Measurements from ENCODE around the gene STK39. TPM values are rescaled to one million over a fixed set of nuclear protein-coding genes. Genes with fewer than 3 reads are reported as not detected.

The STK39 gene
- total and polyA plus RNA-seq, 5 experiments from 2014 or later: 4.3 to 18.1 (median 8.3) TPM

DNA sequence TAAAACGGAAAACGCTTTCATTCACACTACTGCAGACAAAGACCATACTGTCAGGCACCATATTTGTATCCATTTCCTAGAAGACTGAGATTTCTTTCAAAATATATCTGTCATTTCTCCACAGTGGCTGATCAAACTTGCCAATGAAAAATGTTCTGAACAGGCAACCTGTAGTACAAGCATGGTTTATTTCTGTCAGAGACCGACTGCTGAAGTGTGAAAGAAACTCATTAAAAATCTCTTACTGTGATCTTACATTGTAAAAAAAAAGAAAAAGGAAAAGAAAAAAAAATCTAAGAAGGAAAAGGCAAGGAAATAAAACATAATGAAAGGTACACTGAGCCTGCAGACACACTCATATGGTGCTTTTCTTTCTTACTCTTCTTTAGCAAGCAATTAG lies 184.5 kb downstream of the STK39 start:
- ATAC-seq: no peak
- Mint-ChIP-seq H3K27ac (peak overlapping the region in 1 of 10 donors; percentile 11), H3K9me3 (no peaks in the 10 kb centered on the region), H3K4me3 (no peak overlapping the region), H3K36me3 (peaks cover 18 to 67% (median 62%) of the 10 kb centered on the region in 3 donors), H3K4me1 (peaks cover 0 to 9% (median 6%) of the 10 kb centered on the region in 4 donors), H3K27me3 (no peaks in the 10 kb centered on the region)
- no peak for DNase-seq
- POLR2A ChIA-PET: no interaction called here

- H3K27ac Mint-ChIP-seq: no peak overlapping the region
- no peak for ATAC-seq
- no peak overlapping the region for H3K4me3 Mint-ChIP-seq
- H3K9me3 Mint-ChIP-seq: no peaks in the 10 kb centered on the region
- POLR2A ChIA-PET: no interaction called here
- no peak for DNase-seq
- peaks cover 18 to 60% (median 55%) of the 10 kb centered on the region in 3 donors for H3K36me3 Mint-ChIP-seq
- no peaks in the 10 kb centered on the region for H3K27me3 Mint-ChIP-seq
- H3K4me1 Mint-ChIP-seq: peaks cover 0 to 9% (median 6%) of the 10 kb centered on the region in 4 donors
Measured at GRCh38 chr2:168062054-168062453, 185.3 kb downstream of the STK39 start.

GRCh38 chr2:168060986-168061750 lies 186.2 kb downstream of the STK39 start:
- peaks cover 0 to 9% (median 6%) of the 10 kb centered on the region in 4 donors for H3K4me1 Mint-ChIP-seq
- no peak overlapping the region for H3K4me3 Mint-ChIP-seq
- H3K27ac Mint-ChIP-seq: no peak overlapping the region
- DNase-seq (no peak), ATAC-seq (no peak)
- H3K36me3 Mint-ChIP-seq: peaks cover 18 to 58% (median 51%) of the 10 kb centered on the region in 3 donors
- H3K9me3 Mint-ChIP-seq: no peaks in the 10 kb centered on the region
- H3K27me3 Mint-ChIP-seq: no peaks in the 10 kb centered on the region
- POLR2A ChIA-PET: no interaction called here

DNA sequence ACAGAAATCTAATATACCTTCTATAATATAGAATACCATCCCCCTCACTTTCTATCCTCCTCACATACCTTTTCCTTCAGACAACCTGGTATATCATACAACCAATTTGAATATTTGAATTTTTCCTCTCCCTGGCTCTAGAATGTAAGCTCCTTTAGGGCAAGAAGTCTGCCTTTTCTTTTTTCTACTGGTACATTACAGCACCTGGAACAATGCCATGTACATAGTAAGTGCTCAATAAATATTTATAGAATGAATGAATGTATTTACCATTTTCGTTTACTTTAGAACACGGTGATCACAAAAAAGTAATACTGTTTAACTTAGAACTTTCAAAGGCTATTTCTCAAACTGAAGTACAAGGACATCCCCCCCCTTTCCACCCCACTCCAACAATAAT lies 187.6 kb downstream of the STK39 start:
- no peak for ATAC-seq
- Mint-ChIP-seq H3K9me3 (no peaks in the 10 kb centered on the region), H3K27me3 (no peaks in the 10 kb centered on the region), H3K27ac (no peak overlapping the region), H3K4me1 (peaks cover 0 to 9% (median 5%) of the 10 kb centered on the region in 4 donors), H3K4me3 (no peak overlapping the region), H3K36me3 (peaks cover 14 to 48% (median 45%) of the 10 kb centered on the region in 3 donors)
- no peak for DNase-seq
- POLR2A ChIA-PET: no interaction called here

- H3K36me3 Mint-ChIP-seq: peaks cover 7 to 47% (median 44%) of the 10 kb centered on the region in 3 donors
- ATAC-seq (no peak), DNase-seq (no peak)
- no peak overlapping the region for H3K4me3 Mint-ChIP-seq
- peaks cover 0 to 9% (median 5%) of the 10 kb centered on the region in 4 donors for H3K4me1 Mint-ChIP-seq
- no peaks in the 10 kb centered on the region for H3K9me3 Mint-ChIP-seq
- POLR2A ChIA-PET: no interaction called here
- no peak overlapping the region for H3K27ac Mint-ChIP-seq
- H3K27me3 Mint-ChIP-seq: no peaks in the 10 kb centered on the region
Measured at GRCh38 chr2:168058675-168059074, 188.7 kb downstream of the STK39 start.

GRCh38 chr2:168056242-168056787 lies 191.1 kb downstream of the STK39 start:
- H3K27me3 Mint-ChIP-seq: no peaks in the 10 kb centered on the region
- POLR2A ChIA-PET: no interaction called here
- H3K4me3 Mint-ChIP-seq: no peak overlapping the region
- ATAC-seq (no peak), DNase-seq (no peak)
- H3K4me1 Mint-ChIP-seq: peaks cover 0 to 2% (median 1%) of the 10 kb centered on the region in 4 donors
- peaks cover 7 to 38% (median 37%) of the 10 kb centered on the region in 3 donors for H3K36me3 Mint-ChIP-seq
- no peak overlapping the region for H3K27ac Mint-ChIP-seq
- H3K9me3 Mint-ChIP-seq: no peaks in the 10 kb centered on the region

DNA sequence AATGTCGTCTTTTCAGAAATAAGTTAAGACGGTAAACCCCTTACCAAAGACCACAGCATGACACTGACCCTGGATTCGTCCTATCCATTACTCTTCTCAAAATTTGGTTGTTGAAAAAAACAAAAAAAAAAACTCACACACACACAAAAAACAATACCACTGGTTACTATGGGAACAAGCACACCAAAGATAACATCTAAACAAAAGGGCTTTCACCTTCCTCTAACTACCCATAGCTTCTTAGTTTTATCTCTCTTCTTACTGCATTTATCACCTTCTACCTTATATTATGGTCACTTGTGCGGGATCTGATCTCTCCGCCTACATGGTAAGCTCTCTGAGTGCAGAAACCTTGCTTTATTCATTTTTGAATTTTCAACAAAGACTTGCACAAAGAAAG lies 192.7 kb downstream of the STK39 start:
- no peak for DNase-seq
- POLR2A ChIA-PET: no interaction called here
- Mint-ChIP-seq H3K4me3 (no peak overlapping the region), H3K27me3 (no peaks in the 10 kb centered on the region), H3K27ac (no peak overlapping the region), H3K9me3 (no peaks in the 10 kb centered on the region), H3K4me1 (no peaks in the 10 kb centered on the region), H3K36me3 (peaks cover 6 to 42% (median 34%) of the 10 kb centered on the region in 3 donors)
- no peak for ATAC-seq

GRCh38 chr2:168053676-168054075 lies 193.7 kb downstream of the STK39 start:
- POLR2A ChIA-PET: no interaction called here
- H3K4me1 Mint-ChIP-seq: peaks cover 0 to 2% (median 0%) of the 10 kb centered on the region in 4 donors
- H3K9me3 Mint-ChIP-seq: no peaks in the 10 kb centered on the region
- ATAC-seq (no peak), DNase-seq (no peak)
- H3K36me3 Mint-ChIP-seq: peaks cover 6 to 50% (median 34%) of the 10 kb centered on the region in 3 donors
- H3K27me3 Mint-ChIP-seq: no peaks in the 10 kb centered on the region
- no peak overlapping the region for H3K27ac Mint-ChIP-seq
- no peak overlapping the region for H3K4me3 Mint-ChIP-seq

DNA sequence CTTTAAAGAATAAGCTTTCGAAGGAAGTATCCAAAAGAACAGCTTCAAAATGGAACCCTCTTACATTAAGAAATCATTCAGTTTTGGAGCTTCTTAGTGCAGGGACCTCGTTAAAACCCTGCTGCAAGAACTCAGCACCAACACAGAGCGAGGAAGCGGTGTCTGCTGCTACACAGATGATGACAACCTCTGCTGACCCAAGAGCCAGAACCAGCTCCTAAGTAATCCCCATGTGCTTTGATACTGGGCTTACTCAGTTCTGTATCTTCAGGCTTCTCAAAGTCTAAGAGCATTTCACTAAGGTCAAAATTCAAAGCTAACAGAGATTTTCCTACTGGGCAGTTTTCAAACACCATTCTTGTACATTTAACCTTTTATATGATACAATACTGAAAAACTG lies 194.6 kb downstream of the STK39 start:
- POLR2A ChIA-PET: no interaction called here
- H3K4me3 Mint-ChIP-seq: no peak overlapping the region
- DNase-seq (no peak), ATAC-seq (no peak)
- peak overlapping the region in 1 of 10 donors; percentile 17 for H3K27ac Mint-ChIP-seq
- peaks cover 6 to 52% (median 37%) of the 10 kb centered on the region in 3 donors for H3K36me3 Mint-ChIP-seq
- no peaks in the 10 kb centered on the region for H3K9me3 Mint-ChIP-seq
- peaks cover 0 to 4% (median 0%) of the 10 kb centered on the region in 4 donors for H3K4me1 Mint-ChIP-seq
- no peaks in the 10 kb centered on the region for H3K27me3 Mint-ChIP-seq

GRCh38 chr2:168050377-168050776 lies 197.0 kb downstream of the STK39 start:
- POLR2A ChIA-PET: no interaction called here
- peaks cover 0 to 4% (median 1%) of the 10 kb centered on the region in 4 donors for H3K4me1 Mint-ChIP-seq
- peak overlapping the region in 1 of 10 donors; percentile 34 for H3K27ac Mint-ChIP-seq
- no peaks in the 10 kb centered on the region for H3K27me3 Mint-ChIP-seq
- ATAC-seq (no peak), DNase-seq (no peak)
- no peak overlapping the region for H3K4me3 Mint-ChIP-seq
- no peaks in the 10 kb centered on the region for H3K9me3 Mint-ChIP-seq
- peaks cover 9 to 55% (median 54%) of the 10 kb centered on the region in 3 donors for H3K36me3 Mint-ChIP-seq

DNA sequence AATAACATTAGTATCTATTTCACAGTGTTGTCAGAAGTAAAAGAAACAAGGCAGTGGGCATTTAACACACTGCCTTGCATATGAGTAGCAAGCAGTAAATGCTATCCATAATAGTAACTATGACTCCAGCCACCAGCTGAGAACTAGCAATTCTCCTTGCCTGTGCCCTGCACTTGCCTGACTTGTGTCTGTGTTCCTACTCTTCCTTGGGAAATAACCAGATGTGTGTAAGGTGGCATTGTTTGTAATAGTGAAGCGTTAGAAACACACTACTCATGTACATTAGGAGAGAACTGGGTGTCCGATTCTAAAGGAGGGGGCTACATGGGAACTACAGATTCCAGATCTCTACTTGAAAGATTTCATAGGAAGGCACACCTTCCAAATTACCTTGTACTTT lies 197.8 kb downstream of the STK39 start:
- ATAC-seq: no peak
- no peak for DNase-seq
- H3K36me3 Mint-ChIP-seq: peaks cover 9 to 56% (median 49%) of the 10 kb centered on the region in 3 donors
- POLR2A ChIA-PET: no interaction called here
- no peak overlapping the region for H3K4me3 Mint-ChIP-seq
- peaks cover 0 to 5% (median 2%) of the 10 kb centered on the region in 4 donors for H3K4me1 Mint-ChIP-seq
- no peaks in the 10 kb centered on the region for H3K27me3 Mint-ChIP-seq
- no peaks in the 10 kb centered on the region for H3K9me3 Mint-ChIP-seq
- H3K27ac Mint-ChIP-seq: no peak overlapping the region

DNA sequence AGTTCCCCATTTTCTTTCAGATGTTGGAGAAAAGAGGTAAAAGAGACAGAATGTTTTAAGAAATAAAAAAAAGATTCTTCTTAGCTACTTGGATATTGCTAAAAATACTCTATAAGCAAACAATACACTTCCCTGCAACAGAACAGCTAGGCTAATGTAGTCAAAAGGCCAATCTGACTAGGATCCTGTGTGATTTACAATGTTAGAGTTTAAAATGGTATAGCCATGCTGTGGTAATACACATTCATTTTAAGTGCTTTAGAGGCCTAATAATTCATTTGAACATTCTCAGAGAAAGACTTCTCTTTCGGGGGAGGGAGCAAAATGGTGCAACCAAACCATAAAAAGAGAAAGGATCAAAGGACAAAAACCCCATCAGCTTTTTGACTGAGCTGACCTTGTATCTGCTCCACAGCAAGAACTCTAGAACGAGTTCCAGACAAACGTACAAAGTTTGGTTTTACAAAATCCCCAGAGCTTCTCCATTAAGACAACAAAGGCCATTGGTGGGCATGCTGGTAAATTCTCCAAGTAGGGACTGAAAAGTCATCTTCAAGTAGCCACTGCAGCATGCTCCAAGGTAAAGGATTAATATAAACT lies 200.2 kb downstream of the STK39 start:
- H3K27me3 Mint-ChIP-seq: no peaks in the 10 kb centered on the region
- POLR2A ChIA-PET: no interaction called here
- no peaks in the 10 kb centered on the region for H3K9me3 Mint-ChIP-seq
- H3K27ac Mint-ChIP-seq: peak overlapping the region in 1 of 10 donors; percentile 11
- ATAC-seq (no peak), DNase-seq (no peak)
- peaks cover 0 to 18% (median 4%) of the 10 kb centered on the region in 4 donors for H3K4me1 Mint-ChIP-seq
- no peak overlapping the region for H3K4me3 Mint-ChIP-seq
- peaks cover 9 to 49% (median 39%) of the 10 kb centered on the region in 3 donors for H3K36me3 Mint-ChIP-seq

DNA sequence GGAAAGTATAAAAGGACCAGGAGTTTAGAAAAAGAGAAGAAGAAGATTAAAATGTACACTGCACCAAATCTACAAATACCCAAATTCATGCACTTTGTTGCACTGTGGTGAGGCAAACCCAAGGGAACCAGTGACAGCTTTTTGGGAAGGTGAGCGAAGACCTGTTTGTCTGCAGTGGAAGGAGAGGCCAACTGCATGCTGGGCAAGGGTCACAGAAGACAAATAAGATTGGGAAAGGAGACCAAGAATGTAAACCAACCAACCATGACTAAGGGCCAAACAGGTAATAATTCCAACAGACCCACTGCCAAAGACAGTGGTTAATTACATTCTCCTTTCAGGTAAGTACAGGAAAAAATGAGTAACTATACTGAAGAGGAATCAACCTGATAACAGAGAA lies 202.8 kb downstream of the STK39 start:
- Mint-ChIP-seq H3K4me3 (no peak overlapping the region), H3K36me3 (peaks cover 3 to 34% (median 32%) of the 10 kb centered on the region in 3 donors), H3K4me1 (peaks cover 0 to 35% (median 4%) of the 10 kb centered on the region in 4 donors)

More for the DNA sequence above, 202.8 kb downstream of the STK39 start:
- Mint-ChIP-seq H3K9me3 (no peaks in the 10 kb centered on the region), H3K27ac (no peak overlapping the region), H3K27me3 (no peaks in the 10 kb centered on the region)
- POLR2A ChIA-PET: no interaction called here
- ATAC-seq: no peak
- no peak for DNase-seq
